Activated T-helper 2 cell treated with anti-CD3 and anti-CD28 coated beads, Interferon-gamma antibody, Interleukin-2, Interleukin-4, amounts not matched to agents 10 μg/mL and 5 μg/mL and 100 μg/mL, durations not matched to agents 14 hours and 24 hours and 36 hours (primary cell): ENCODE measurements around the gene EPG5. TPM values are rescaled to one million over a fixed set of nuclear protein-coding genes. Genes with fewer than 3 reads are reported as not detected.
"Not testable (repeated sequence)": the region's sequence is repeated elsewhere in the genome, so short reads cannot be mapped to it uniquely, and the experiment has no call there.

Experiments
- DNase-seq: peaks from one replicate; pipeline ENCODE4 v3.0.0; 2021; ENCODE audit warnings: low spot score
- H3K27ac Mint-ChIP-seq: one replicate; pipeline ENCODE4 v1.8.0; 2021; ENCODE audit warnings: mixed read lengths
- H3K27me3 Mint-ChIP-seq: one replicate; pipeline ENCODE4 v1.8.0; 2021; ENCODE audit warnings: low read depth, mixed read lengths
- H3K36me3 Mint-ChIP-seq: one replicate; pipeline ENCODE4 v1.8.0; 2021; ENCODE audit warnings: low read depth, mixed read lengths
- H3K4me1 Mint-ChIP-seq: one replicate; pipeline ENCODE4 v1.8.0; 2021; ENCODE audit warnings: low read depth, mixed read lengths
- H3K4me3 Mint-ChIP-seq: one replicate; pipeline ENCODE4 v1.8.0; 2021; ENCODE audit warnings: low read depth, mild to moderate bottlenecking, moderate library complexity, mixed read lengths
- H3K9me3 Mint-ChIP-seq: one replicate; pipeline ENCODE4 v1.8.0; 2021; ENCODE audit warnings: mixed read lengths
- intact Hi-C: fragments of 100-400 bp; cut with micrococcal nuclease; formaldehyde crosslinking; loops from one replicate; pipeline ENCODE4 v1.15.1; 2023
- total RNA-seq: library from RNA; stranded (reverse); gene quantifications from 2 replicates; pipeline ENCODE4 v1.2.3, GENCODE V29; 2022

The EPG5 gene
- total RNA-seq, 1 donor from 2014 or later, result 17.1 TPM

DNA sequence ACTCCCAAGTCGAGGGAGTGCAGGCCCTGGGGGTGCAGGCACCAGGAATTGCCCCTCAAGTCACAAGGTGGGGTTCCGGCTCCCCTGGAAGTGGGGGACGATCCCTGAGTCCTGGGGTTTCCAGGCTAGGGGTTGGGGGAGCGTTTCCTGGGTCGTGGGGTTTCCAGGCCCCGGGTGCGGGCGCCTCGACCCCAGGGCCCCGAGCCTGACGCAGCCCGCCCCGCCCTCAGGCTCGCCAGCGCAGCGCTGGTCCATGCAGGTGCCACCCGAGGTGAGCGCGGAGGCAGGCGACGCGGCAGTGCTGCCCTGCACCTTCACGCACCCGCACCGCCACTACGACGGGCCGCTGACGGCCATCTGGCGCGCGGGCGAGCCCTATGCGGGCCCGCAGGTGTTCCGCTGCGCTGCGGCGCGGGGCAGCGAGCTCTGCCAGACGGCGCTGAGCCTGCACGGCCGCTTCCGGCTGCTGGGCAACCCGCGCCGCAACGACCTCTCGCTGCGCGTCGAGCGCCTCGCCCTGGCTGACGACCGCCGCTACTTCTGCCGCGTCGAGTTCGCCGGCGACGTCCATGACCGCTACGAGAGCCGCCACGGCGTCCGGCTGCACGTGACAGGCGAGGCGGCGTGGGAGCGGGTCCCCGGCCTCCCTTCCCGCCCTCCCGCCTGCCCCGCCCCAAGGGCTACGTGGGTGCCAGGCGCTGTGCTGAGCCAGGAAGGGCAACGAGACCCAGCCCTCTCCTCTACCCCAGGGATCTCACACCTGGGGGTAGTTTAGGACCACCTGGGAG lies 129.7 kb downstream of the EPG5 start:
- Mint-ChIP-seq H3K27ac (no peak overlapping the region), H3K36me3 (no peaks in the 10 kb centered on the region), H3K4me3 (no peak overlapping the region), H3K27me3 (peaks cover 62% of the 10 kb centered on the region), H3K9me3 (no peaks in the 10 kb centered on the region), H3K4me1 (peaks cover 3% of the 10 kb centered on the region)
- intact Hi-C loops, result loop anchor here (2.0 to 5.0 kb wide), 4 partner anchors 40 to 167 kb away; no protein-coding TSS in a partner anchor
- DNase-seq, result peak; percentile 41

DNA sequence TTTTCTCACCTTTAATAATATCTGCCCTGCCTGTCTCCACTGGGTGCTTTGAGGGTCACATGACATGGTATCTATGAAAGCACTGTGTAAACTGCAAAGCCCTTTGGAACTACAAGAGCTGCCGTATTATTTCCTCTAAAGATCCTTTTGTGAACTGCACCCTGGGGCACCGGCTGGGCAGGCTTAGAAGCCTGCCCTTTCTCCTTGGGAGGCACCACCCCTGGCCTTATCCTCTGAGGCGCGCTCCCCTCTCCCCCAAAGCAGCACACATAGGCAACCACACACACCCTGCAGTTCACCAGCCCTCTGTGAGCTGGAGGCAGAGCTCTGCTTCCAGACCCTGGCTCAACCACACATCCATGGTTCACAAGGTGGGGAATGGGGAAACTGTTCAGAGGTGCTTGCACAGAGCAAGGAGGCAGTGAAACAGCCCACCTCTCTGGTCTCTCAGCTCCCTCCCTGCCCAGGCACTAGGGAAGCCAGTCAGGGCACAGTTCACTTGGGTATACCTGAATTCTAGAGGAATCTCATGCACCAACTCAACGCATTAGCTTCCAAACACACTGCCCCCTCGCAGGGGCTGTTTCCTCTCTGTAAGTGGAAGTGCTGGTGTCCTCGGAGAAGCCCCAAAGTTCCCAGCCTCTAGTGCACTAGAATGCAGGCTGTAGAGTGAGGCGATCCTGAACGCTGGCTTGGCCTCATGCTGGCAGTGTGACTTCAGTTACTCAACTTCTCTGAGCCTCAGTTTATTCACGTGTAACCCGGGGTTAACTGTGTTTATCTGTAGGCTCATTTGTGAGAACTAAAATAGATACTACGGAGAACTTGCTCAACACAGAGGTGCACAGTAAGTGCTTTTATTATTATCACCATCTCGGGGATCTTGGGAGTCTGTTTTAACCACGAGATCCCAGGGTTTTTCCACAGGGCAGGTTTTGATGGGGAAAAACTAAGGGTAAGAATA lies 130.6 kb downstream of the EPG5 start:
- H3K4me1 Mint-ChIP-seq, result peaks cover 3% of the 10 kb centered on the region
- H3K27me3 Mint-ChIP-seq, result peaks cover 64% of the 10 kb centered on the region

DNA sequence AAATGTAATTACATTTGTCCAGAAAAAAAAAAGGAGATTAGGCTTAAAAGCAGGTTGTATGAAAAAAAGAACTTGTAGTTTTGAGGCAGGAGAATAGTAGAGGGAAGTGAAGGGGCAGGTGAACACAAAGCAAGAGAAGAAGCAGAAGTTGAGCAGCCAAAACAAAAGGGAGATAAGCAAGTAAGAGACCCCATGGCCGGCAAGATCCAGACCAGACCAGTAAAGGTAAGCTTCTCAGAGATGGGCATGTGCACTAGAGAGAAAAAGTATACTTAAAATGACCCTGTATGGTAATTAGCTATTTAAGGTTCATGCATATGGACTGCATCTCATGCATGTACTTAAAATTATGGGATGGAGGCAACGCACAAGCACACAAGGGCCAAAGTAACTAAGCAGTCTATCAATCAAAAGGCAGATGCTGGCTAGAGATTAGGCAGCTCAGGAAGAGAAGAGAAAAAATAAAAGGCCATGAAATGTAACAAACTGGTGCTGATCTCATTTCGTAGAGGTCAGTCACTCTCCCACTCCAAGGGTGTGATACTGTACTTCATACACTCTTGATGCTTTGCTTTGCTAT lies 132.0 kb downstream of the EPG5 start:
- Mint-ChIP-seq H3K4me3 (no peak overlapping the region), H3K9me3 (no peaks in the 10 kb centered on the region), H3K27me3 (peaks cover 58% of the 10 kb centered on the region), H3K27ac (no peak overlapping the region), H3K36me3 (no peaks in the 10 kb centered on the region), H3K4me1 (peaks cover 3% of the 10 kb centered on the region)
- DNase-seq, result no peak
- intact Hi-C loops, result loop anchor here (5.0 kb wide), 2 partner anchors 42 to 58 kb away; no protein-coding TSS in a partner anchor

More for the DNA sequence above, 130.6 kb downstream of the EPG5 start:
- H3K36me3 Mint-ChIP-seq, result no peaks in the 10 kb centered on the region
- no peak overlapping the region for H3K27ac Mint-ChIP-seq
- H3K4me3 Mint-ChIP-seq, result no peak overlapping the region
- H3K9me3 Mint-ChIP-seq, result no peaks in the 10 kb centered on the region
- intact Hi-C loops, result loop anchor here (2.0 to 5.0 kb wide), 3 partner anchors 41 to 166 kb away; no protein-coding TSS in a partner anchor
- no peak for DNase-seq

DNA sequence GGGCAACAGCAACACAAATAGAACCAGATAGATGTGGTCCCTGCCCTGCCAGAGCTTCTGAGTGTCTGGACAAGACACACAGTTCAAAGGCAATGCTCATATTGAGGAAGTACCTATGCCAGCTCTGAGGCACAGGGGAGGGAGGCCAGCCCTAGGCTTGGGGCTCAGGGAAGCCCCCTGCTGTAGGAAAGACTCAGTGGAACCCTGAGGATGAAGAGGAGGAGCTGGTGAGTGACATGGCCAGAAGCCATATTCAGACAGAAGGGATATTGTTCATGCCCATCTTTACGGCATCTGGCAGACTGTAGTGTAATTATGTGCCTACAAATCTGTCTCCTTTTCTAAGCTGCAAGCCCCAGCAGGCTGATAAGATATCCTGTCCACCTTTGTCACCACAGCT lies 132.8 kb downstream of the EPG5 start:
- DNase-seq, result no peak
- Mint-ChIP-seq H3K4me3 (no peak overlapping the region), H3K36me3 (no peaks in the 10 kb centered on the region), H3K27ac (no peak overlapping the region), H3K9me3 (no peaks in the 10 kb centered on the region), H3K4me1 (peaks cover 3% of the 10 kb centered on the region), H3K27me3 (peaks cover 51% of the 10 kb centered on the region)
- intact Hi-C loops, result no loop called here

DNA sequence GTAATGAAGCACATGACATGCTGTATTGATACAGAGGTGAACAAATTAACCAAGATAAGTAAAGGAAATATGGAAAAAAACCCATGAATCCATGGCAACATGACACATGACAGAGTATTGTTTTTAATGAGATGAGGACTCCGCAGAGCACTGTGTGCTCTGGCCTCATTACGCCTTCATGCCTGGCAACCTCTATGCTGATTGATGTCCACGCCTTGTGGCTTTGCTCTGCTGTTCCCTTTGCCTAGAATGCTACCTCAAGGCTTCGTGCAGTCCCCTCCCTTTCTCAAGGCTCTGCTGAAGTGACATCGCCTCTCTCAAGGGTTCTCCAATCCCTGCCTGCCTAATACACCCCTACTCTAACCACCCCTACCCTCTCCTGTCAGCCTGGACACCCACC lies 133.3 kb downstream of the EPG5 start:
- Mint-ChIP-seq H3K4me1 (peaks cover 3% of the 10 kb centered on the region), H3K27me3 (peaks cover 50% of the 10 kb centered on the region), H3K27ac (no peak overlapping the region), H3K36me3 (no peaks in the 10 kb centered on the region), H3K4me3 (no peak overlapping the region), H3K9me3 (no peaks in the 10 kb centered on the region)
- intact Hi-C loops, result no loop called here
- no peak for DNase-seq

DNA sequence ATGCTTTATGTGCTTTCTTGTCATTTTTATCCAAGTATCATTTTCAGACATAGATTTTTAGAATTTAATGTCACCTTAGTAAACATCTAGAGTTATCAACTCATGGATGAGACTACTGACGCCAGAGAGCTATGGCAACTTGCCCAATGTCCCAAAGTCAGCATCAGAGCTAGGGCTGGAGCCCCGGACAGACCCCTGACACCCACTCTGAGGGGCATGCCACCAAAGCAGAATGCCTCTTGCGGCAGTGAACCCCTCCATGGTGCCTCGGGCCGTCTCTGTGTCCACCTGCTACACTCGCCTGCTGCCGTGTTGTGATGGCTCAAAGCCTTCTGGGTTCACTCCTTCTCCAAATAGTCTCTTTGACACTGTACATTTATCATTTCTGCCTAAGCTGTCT lies 136.2 kb downstream of the EPG5 start:
- H3K9me3 Mint-ChIP-seq, result no peaks in the 10 kb centered on the region
- intact Hi-C loops, result no loop called here
- H3K4me3 Mint-ChIP-seq, result no peak overlapping the region

DNA sequence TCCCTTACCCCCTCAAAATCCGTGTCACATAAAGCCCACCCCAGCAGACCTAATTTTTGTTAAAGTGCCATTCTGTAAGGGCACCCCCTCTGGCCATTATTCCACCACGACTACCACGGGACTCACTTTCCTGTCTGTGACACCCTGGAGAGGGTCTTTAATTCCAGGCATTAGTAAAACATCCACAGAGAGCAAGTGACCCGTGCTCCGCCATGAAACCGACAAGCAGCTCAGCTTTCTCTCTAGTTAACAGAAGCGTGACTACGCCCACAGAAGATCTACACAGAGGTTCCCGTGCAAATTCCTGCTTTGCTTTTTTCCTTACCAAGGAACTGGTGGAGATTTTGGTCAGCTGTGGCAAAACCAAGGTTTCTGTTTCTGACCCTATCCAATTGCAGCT lies 137.3 kb downstream of the EPG5 start:
- Mint-ChIP-seq H3K36me3 (no peaks in the 10 kb centered on the region), H3K4me3 (no peak overlapping the region), H3K9me3 (no peaks in the 10 kb centered on the region), H3K27me3 (peaks cover 24% of the 10 kb centered on the region), H3K4me1 (peaks cover 8% of the 10 kb centered on the region), H3K27ac (no peak overlapping the region)
- intact Hi-C loops, result no loop called here
- DNase-seq, result no peak

More for the DNA sequence above, 136.2 kb downstream of the EPG5 start:
- Mint-ChIP-seq H3K36me3 (no peaks in the 10 kb centered on the region), H3K27me3 (peaks cover 35% of the 10 kb centered on the region), H3K4me1 (peaks cover 8% of the 10 kb centered on the region), H3K27ac (no peak overlapping the region)
- no peak for DNase-seq

DNA sequence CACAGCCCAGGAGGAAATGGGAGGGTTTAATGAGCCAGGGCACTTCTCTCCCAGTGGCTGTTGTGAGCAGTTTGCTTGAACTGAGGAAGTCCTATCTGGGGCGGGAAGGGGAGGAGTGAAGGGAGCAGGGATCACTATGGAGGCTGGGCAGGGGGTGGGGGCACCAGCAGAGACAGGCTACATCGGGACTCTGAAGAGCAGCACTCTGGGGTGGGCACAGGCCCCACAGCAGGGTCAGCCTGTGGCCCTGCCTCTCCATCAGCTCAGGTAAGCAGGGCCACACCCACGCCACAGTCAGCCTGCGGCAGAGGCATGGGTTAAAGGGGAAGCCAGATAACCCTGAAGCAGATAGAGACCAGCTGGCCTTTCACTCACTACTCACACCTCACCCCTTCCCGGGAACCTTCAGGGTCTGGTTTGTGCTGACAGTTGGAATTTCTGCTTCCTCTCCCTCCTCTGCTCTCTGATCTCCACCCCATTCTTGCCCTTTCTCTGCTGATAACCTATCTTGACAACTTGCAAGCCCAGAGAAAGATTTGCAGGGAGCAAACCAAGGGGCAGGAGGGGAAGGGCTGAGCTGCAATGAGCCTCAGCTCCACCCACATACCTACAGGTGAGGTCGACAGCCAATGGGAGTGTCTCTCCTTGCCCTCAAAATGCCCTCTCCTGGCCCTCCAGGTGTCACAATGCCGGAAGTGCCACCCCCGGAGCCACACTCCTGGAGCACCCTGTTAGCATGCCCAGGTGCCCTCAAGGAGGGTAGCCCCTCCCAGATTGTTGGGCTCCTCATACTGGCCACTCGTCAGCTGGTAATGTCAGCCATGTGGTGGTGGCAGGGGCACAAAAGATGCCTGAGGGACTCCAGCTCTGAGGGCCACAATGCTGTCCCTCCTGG lies 138.0 kb downstream of the EPG5 start:
- peaks cover 25% of the 10 kb centered on the region for H3K27me3 Mint-ChIP-seq
- no peak overlapping the region for H3K4me3 Mint-ChIP-seq
- intact Hi-C loops, result no loop called here
- no peak overlapping the region for H3K27ac Mint-ChIP-seq
- peaks cover 10% of the 10 kb centered on the region for H3K4me1 Mint-ChIP-seq
- H3K36me3 Mint-ChIP-seq, result no peaks in the 10 kb centered on the region
- H3K9me3 Mint-ChIP-seq, result no peaks in the 10 kb centered on the region
- DNase-seq, result no peak

DNA sequence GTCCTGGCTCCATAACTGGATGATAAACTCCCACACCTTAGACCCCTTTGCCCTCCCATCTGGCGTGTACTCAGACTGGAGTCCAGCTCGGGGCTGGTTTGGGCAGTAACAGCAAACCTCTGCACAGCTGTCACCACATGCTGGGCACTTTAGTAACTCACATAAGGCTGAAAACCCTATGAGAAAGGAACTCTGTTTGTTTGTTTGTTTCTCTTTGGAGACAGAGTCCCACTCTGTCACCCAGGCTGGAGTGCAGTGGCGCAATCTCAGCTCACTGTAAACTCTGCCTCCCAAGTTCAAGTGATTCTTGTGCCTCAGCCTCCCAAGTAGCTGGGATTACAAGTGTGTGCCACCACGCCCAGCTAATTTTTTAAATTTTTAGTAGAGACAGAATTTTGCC lies 140.4 kb downstream of the EPG5 start:
- DNase-seq, H3K4me3 Mint-ChIP-seq, H3K9me3 Mint-ChIP-seq, H3K27ac Mint-ChIP-seq, intact Hi-C loops, H3K36me3 Mint-ChIP-seq: not testable (repeated sequence)
- H3K4me1 Mint-ChIP-seq, result peaks cover 10% of the 10 kb centered on the region
- peaks cover 29% of the 10 kb centered on the region for H3K27me3 Mint-ChIP-seq

DNA sequence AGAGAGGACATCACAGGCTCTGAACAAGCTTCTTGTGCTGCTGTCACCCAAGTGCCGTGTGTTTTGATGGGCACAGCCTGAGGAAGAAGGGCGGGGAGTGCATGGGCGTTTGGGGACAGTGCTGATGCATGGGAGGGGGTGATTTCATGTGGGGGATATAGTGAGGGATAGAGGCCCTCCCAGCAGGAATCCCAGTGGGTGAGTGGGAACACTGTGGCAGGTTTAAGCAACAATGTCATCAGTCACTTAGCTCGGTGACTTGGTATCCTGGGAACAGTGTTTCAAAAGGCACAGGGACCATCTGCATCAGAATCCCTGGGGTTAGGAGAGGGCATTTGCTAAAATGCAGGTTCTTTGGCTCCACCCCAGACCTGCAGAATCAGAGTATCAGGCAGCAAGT lies 141.0 kb downstream of the EPG5 start:
- intact Hi-C loops, result no loop called here
- H3K27me3 Mint-ChIP-seq, result peaks cover 31% of the 10 kb centered on the region
- H3K9me3 Mint-ChIP-seq, result no peaks in the 10 kb centered on the region
- H3K4me1 Mint-ChIP-seq, result peaks cover 10% of the 10 kb centered on the region
- DNase-seq, result no peak
- H3K4me3 Mint-ChIP-seq, result no peak overlapping the region
- no peaks in the 10 kb centered on the region for H3K36me3 Mint-ChIP-seq
- H3K27ac Mint-ChIP-seq, result no peak overlapping the region

DNA sequence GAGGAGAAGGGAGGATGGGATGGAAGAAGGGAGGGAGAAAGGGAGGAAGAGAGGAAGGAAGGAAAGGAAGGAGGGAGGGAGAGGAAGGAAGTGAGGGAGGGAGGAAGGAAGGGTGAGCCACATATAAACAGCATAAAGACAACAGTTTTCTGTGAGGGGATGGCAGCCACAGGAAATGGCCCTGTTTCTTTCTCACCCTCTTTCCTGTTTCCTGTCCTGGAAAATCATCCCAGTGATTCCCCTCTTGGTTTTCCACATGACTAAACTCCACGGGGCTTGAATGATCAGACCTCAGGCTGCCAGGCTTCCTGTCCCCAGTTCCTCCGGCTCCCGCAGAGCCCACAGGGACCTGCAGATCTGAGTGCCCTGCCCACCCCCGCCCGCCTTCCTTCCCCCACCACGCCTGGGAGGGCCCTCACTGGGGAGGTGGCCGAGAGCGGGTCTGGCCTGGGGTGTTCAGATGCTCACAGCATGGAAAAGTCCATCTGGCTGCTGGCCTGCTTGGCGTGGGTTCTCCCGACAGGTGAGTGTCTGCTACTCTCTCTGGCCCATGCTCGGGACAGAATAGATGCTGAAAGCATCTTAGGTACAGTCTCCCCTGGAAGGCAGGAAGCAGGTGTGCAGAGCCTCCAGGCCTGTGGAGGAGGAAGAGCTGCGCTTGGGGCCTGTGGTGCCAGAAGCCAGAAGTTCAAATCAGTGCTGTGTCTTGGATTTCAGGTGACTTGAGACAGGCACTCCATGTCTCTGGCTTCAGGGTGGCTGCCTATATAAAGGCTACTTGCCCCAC lies 141.7 kb downstream of the EPG5 start, which contains the start of gene SIGLEC15:
SIGLEC15 (plus strand) TSS at position 418 of the 787 bp plus-strand sequence; CDS start at position 472, 54 bp downstream.
- no peak within 1 kb of the TSS for H3K4me3 Mint-ChIP-seq

More for the DNA sequence above, 141.7 kb downstream of the EPG5 start, which contains the start of gene SIGLEC15:
- Mint-ChIP-seq H3K27ac (no peak within 1 kb of the TSS), H3K9me3 (no peaks in the 10 kb centered on the region), H3K27me3 (peaks cover 36% of the 10 kb centered on the region), H3K36me3 (no peaks in the 10 kb centered on the region), H3K4me1 (peaks cover 10% of the 10 kb centered on the region)
- DNase-seq, result no peak
- intact Hi-C loops, result no loop called here
